ENCODE results near the gene IER5L. TPM values are rescaled to one million over a fixed set of nuclear protein-coding genes. Genes with fewer than 3 reads are reported as not detected.

The IER5L gene
- total and polyA plus RNA-seq, 2 of the 8 experiments (the other 6 are each of a cell fraction or from before 2014, with no cell fraction given), result 0.65 to 1.0 TPM

GRCh38 chr9:129139233-129139992 is 38.6 kb downstream of the IER5L start (continued):
- TF ChIP-seq EGR1 (IDR thresholded peaks at IDR 0.05; ENCODE audit: borderline replicate concordance, low read depth, low read length), result no peak
- TF ChIP-seq NANOG (IDR thresholded peaks at IDR 0.05; ENCODE audit: insufficient read depth, low read depth, low read length, poor library complexity, severe bottlenecking), result no peak
- TF ChIP-seq SIX5 (IDR thresholded peaks at IDR 0.05; ENCODE audit: low read depth, low read length), result no peak
- TF ChIP-seq BACH1 (IDR thresholded peaks at IDR 0.05; ENCODE audit: low read length), result no peak
- no peak; the same call in 1 of the 2 replicates for TF ChIP-seq ATF2 (IDR thresholded peaks at IDR 0.05; ENCODE audit: low read length)
- 0 out of 2 replicates have a peak, but pooled peaks have one; percentile 35 for TF ChIP-seq GABPA (IDR thresholded peaks at IDR 0.05; ENCODE audit: borderline replicate concordance, insufficient read depth, low read length)
- 0 out of 2 replicates have a peak, but pooled peaks have one; percentile 39 for TF ChIP-seq KDM5A (IDR thresholded peaks at IDR 0.05; ENCODE audit: low read length)
- peak; percentile 59; the same call in 1 of the 2 replicates for TF ChIP-seq E2F6 (IDR thresholded peaks at IDR 0.05)
- TF ChIP-seq RNF2 (IDR thresholded peaks at IDR 0.05; ENCODE audit: borderline replicate concordance, low read depth, low read length, missing control alignments, poor library complexity, severe bottlenecking), result no peak
- TF ChIP-seq BRCA1 (IDR thresholded peaks at IDR 0.05; ENCODE audit: low read depth, low read length), result no peak
- peak in 2 of 3 experiments; percentile 80 to 84; a peak in 3 of 4 replicates for TF ChIP-seq CTCF (IDR thresholded peaks at IDR 0.05; ENCODE audit: control extremely low read depth in 1 of 3, insufficient read depth in 1 of 3, low read depth in 1 of 3, low read length in 3 of 3)
- TF ChIP-seq SP4 (IDR thresholded peaks at IDR 0.05; ENCODE audit: low read length), result peak; percentile 56; the same call in 1 of the 2 replicates
- no peak for TF ChIP-seq YY1 (IDR thresholded peaks at IDR 0.05; ENCODE audit: low read depth, low read length)
- peak in 1 of 2 experiments; percentile 45; a peak in 1 of 4 replicates for TF ChIP-seq SIN3A (conservative IDR thresholded peaks at IDR 0.05 in 1 of 2, IDR thresholded peaks at IDR 0.05 in 1 of 2; ENCODE audit: low read depth in 1 of 2, low read length in 2 of 2)
- peak; percentile 20 for TF ChIP-seq CTBP2 (IDR thresholded peaks at IDR 0.05; ENCODE audit: borderline replicate concordance, insufficient read depth, insufficient read length, low read length)
- TF ChIP-seq RAD21 (IDR thresholded peaks at IDR 0.05 in 1 of 2, conservative IDR thresholded peaks at IDR 0.05 in 1 of 2; ENCODE audit: low read depth in 2 of 2, low read length in 2 of 2), result peak; percentile 94 to 96
- TF ChIP-seq TAF1 (IDR thresholded peaks at IDR 0.05; ENCODE audit: low read depth, low read length), result no peak
